WTC11 (cell line): ENCODE data around the gene SLC25A10. TPM values are rescaled to one million over a fixed set of nuclear protein-coding genes. Genes with fewer than 3 reads are reported as not detected.
A peak's percentile ranks its signal among the peaks of the same experiment; 100 is the strongest.

Experiments
- ATAC-seq: fragments of 200-7000 bp; cut with Tn5 transposase; 2 replicates; pipeline ENCODE4 v1.10.0; 2021; ENCODE audit warnings: mild to moderate bottlenecking, moderate library complexity
- CTCF ChIA-PET: fragments of 300-600 bp; sonication (Branson Sonifier 250); formaldehyde crosslinking; loops from one replicate; lab custom pipeline; 2021; ENCODE audit warnings: antibody characterized with exemption; lab: Charles Lee
- POLR2A ChIA-PET: fragments of 350-600 bp; sonication (Branson Sonifier 250); formaldehyde crosslinking; loops from one replicate; lab custom pipeline; 2021; ENCODE audit warnings: antibody characterized with exemption; lab: Charles Lee
- DNase-seq: peaks from one replicate; pipeline ENCODE4 v3.0.0; 2021; ENCODE audit warnings: low spot score
- H3K27ac Mint-ChIP-seq: 2 replicates; pipeline ENCODE4 v1.8.0; 2021; ENCODE audit warnings: mixed read lengths
- H3K27me3 Mint-ChIP-seq: 2 replicates; pipeline ENCODE4 v1.8.0; 2021; ENCODE audit warnings: low read depth, mild to moderate bottlenecking, moderate library complexity, mixed read lengths
- H3K36me3 Mint-ChIP-seq: 2 replicates; pipeline ENCODE4 v1.8.0; 2021; ENCODE audit warnings: mixed read lengths
- H3K4me1 Mint-ChIP-seq: 2 replicates; pipeline ENCODE4 v1.8.0; 2022; ENCODE audit warnings: mixed read lengths
- H3K4me3 Mint-ChIP-seq: 2 replicates; pipeline ENCODE4 v1.8.0; 2021; ENCODE audit warnings: mild to moderate bottlenecking, moderate library complexity, mixed read lengths
- H3K9me3 Mint-ChIP-seq: 2 replicates; pipeline ENCODE4 v1.8.0; 2021; ENCODE audit warnings: mixed read lengths
- ARID4B ChIP-seq: sonication (generic); formaldehyde crosslinking; IDR thresholded peaks from 2 replicates; pipeline ENCODE4 v1.8.0; 2023; ENCODE audit warnings: missing genetic modification reagents, mild to moderate bottlenecking, borderline replicate concordance
- CREB1 ChIP-seq: sonication (generic); formaldehyde crosslinking; IDR thresholded peaks from 2 replicates; pipeline ENCODE4 v1.8.0; 2023; ENCODE audit warnings: mild to moderate bottlenecking, missing genetic modification reagents
- CREM ChIP-seq: sonication (generic); formaldehyde crosslinking; IDR thresholded peaks from 2 replicates; pipeline ENCODE4 v1.8.1; 2022; ENCODE audit warnings: mild to moderate bottlenecking, missing genetic modification reagents, moderate library complexity
- EMX1 ChIP-seq: fragments of 250-450 bp; sonication (Bioruptor Pico); IDR thresholded peaks from 2 replicates; pipeline ENCODE4 v1.8.0; 2021; ENCODE audit warnings: mild to moderate bottlenecking
- ETV6 ChIP-seq: sonication (generic); formaldehyde crosslinking; IDR thresholded peaks from 2 replicates; pipeline ENCODE4 v1.8.1; 2022; ENCODE audit warnings: mild to moderate bottlenecking, missing genetic modification reagents
- GTF2I ChIP-seq: fragments of 250-450 bp; sonication (Bioruptor Pico); conservative IDR thresholded peaks from 2 replicates; pipeline ENCODE4 v1.4.0; 2021; ENCODE audit warnings: mild to moderate bottlenecking
- HMGA2 ChIP-seq: fragments of 250-450 bp; sonication (Bioruptor Pico); IDR thresholded peaks from 2 replicates; pipeline ENCODE4 v1.4.0; 2021; ENCODE audit warnings: mild to moderate bottlenecking, moderate library complexity
- IRF2 ChIP-seq: sonication (generic); formaldehyde crosslinking; IDR thresholded peaks from 2 replicates; pipeline ENCODE4 v1.8.0; 2022; ENCODE audit warnings: low read depth, missing genetic modification reagents, borderline replicate concordance
- MYBL2 ChIP-seq: sonication (generic); formaldehyde crosslinking; IDR thresholded peaks from 2 replicates; pipeline ENCODE4 v1.8.1; 2023; ENCODE audit warnings: mild to moderate bottlenecking, moderate library complexity, missing genetic modification reagents
- NR2C2 ChIP-seq: sonication (generic); formaldehyde crosslinking; IDR thresholded peaks from 2 replicates; pipeline ENCODE4 v1.8.0; 2022; ENCODE audit warnings: mild to moderate bottlenecking, missing genetic modification reagents
- PRRX2 ChIP-seq: fragments of 250-450 bp; sonication (Bioruptor Pico); IDR thresholded peaks from 2 replicates; pipeline ENCODE4 v1.8.0; 2021; ENCODE audit warnings: mild to moderate bottlenecking
- SMAD3 ChIP-seq: sonication (generic); formaldehyde crosslinking; IDR thresholded peaks from 2 replicates; pipeline ENCODE4 v1.8.0; 2022; ENCODE audit warnings: missing genetic modification reagents, mild to moderate bottlenecking, borderline replicate concordance
- SOX15 ChIP-seq: fragments of 250-450 bp; sonication (Bioruptor Pico); IDR thresholded peaks from 2 replicates; pipeline ENCODE4 v1.9.0; 2021; ENCODE audit warnings: mild to moderate bottlenecking
- SP1 ChIP-seq: sonication (generic); formaldehyde crosslinking; conservative IDR thresholded peaks from 2 replicates; pipeline ENCODE4 v1.8.1; 2022; ENCODE audit warnings: missing genetic modification reagents
- TEAD4 ChIP-seq: sonication (generic); formaldehyde crosslinking; IDR thresholded peaks from 2 replicates; pipeline ENCODE4 v1.8.0; 2022; ENCODE audit warnings: mild to moderate bottlenecking, missing genetic modification reagents
- ZBTB21 ChIP-seq: sonication (generic); formaldehyde crosslinking; IDR thresholded peaks from 2 replicates; pipeline ENCODE4 v1.8.1; 2023; ENCODE audit warnings: mild to moderate bottlenecking, missing genetic modification reagents, borderline replicate concordance
- ZNF121 ChIP-seq: sonication (generic); formaldehyde crosslinking; IDR thresholded peaks from 2 replicates; pipeline ENCODE4 v1.8.0; 2023; ENCODE audit warnings: missing genetic modification reagents
- ZNF416 ChIP-seq: fragments of 250-450 bp; sonication (Bioruptor Pico); IDR thresholded peaks from 2 replicates; pipeline ENCODE4 v1.9.0; 2021; ENCODE audit warnings: mild to moderate bottlenecking, inconsistent platforms
- ZNF671 ChIP-seq: fragments of 250-450 bp; sonication (Bioruptor Pico); IDR thresholded peaks from 2 replicates; pipeline ENCODE4 v1.8.0; 2021; ENCODE audit warnings: mild to moderate bottlenecking
- total RNA-seq: library from RNA; stranded (reverse); gene quantifications from 3 replicates; pipeline ENCODE4 v1.2.3, GENCODE V29; 2021
- TF ChIP-seq, protein P1 (sequence below): sonication (generic); formaldehyde crosslinking; IDR thresholded peaks from 2 replicates; pipeline ENCODE4 v1.8.1; 2023; ENCODE audit warnings: mild to moderate bottlenecking, missing genetic modification reagents
- TF ChIP-seq, protein P2 (sequence below): sonication (generic); formaldehyde crosslinking; IDR thresholded peaks from 2 replicates; pipeline ENCODE4 v1.8.0; 2022; ENCODE audit warnings: mild to moderate bottlenecking, missing genetic modification reagents
- TF ChIP-seq, protein P3 (sequence below): sonication (generic); formaldehyde crosslinking; IDR thresholded peaks from 2 replicates; pipeline ENCODE4 v1.8.0; 2022; ENCODE audit warnings: mild to moderate bottlenecking, missing genetic modification reagents
- TF ChIP-seq, protein P4 (sequence below): fragments of 250-450 bp; sonication (Bioruptor Pico); IDR thresholded peaks from 2 replicates; pipeline ENCODE4 v1.8.0; 2021; ENCODE audit warnings: mild to moderate bottlenecking

The SLC25A10 gene
- total RNA-seq, 1 experiment from 2014 or later = 38.7 TPM

DNA sequence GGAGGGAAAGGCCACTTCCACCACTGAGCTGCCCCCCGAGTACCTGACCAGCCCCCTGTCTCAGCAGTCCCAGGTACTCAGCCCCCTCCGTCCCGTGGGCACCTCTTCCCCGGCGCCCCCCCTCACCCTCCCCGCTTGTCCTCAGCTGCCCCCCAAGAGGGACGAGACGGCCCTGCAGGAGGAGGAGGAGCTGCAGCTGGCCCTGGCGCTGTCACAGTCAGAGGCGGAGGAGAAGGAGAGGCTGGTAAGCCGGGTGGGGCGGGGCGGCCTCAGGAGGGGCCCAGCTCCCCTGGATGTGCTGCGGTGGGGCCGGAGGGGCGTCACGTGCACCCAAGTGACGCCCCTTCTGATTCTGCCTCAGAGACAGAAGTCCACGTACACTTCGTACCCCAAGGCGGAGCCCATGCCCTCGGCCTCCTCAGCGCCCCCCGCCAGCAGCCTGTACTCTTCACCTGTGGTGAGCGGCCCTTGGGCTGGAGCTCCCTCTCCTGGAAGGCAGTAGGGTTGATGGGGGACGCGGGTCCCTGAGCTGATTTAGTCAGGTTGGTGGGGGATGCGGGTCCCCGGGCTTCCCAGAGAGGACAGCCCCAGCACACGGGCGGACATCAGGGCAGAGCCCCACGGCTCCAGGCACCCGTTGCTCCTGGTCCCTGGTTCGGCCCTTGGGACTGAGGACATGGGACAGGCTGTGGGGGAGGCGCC, 18.4 kb upstream of the SLC25A10 start:
- Mint-ChIP-seq H3K27me3 (no peaks in the 10 kb centered on the region), H3K36me3 (peaks cover 36% of the 10 kb centered on the region), H3K9me3 (no peaks in the 10 kb centered on the region), H3K4me3 (no peak overlapping the region), H3K27ac (no peak overlapping the region), H3K4me1 (no peaks in the 10 kb centered on the region)
- TF ChIP-seq TEAD4 (no peak), CREM (CRISPR knock-in tag) (no peak), MYBL2 (no peak), ZBTB21 (CRISPR knock-in tag) (no peak), SOX15 (CRISPR knock-in tag) (no peak), ZNF121 (CRISPR knock-in tag) (no peak), ETV6 (CRISPR knock-in tag) (no peak), CREB1 (CRISPR knock-in tag) (no peak), EMX1 (CRISPR knock-in tag) (no peak), GTF2I (no peak), NR2C2 (CRISPR knock-in tag) (no peak), SP1 (CRISPR knock-in tag) (no peak), ZNF416 (CRISPR knock-in tag) (no peak), IRF2 (CRISPR knock-in tag) (no peak), HMGA2 (CRISPR knock-in tag) (no peak), PRRX2 (CRISPR knock-in tag) (no peak), SMAD3 (CRISPR knock-in tag) (no peak)
- TF ChIP-seq, protein P1, sequence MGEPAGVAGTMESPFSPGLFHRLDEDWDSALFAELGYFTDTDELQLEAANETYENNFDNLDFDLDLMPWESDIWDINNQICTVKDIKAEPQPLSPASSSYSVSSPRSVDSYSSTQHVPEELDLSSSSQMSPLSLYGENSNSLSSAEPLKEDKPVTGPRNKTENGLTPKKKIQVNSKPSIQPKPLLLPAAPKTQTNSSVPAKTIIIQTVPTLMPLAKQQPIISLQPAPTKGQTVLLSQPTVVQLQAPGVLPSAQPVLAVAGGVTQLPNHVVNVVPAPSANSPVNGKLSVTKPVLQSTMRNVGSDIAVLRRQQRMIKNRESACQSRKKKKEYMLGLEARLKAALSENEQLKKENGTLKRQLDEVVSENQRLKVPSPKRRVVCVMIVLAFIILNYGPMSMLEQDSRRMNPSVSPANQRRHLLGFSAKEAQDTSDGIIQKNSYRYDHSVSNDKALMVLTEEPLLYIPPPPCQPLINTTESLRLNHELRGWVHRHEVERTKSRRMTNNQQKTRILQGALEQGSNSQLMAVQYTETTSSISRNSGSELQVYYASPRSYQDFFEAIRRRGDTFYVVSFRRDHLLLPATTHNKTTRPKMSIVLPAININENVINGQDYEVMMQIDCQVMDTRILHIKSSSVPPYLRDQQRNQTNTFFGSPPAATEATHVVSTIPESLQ = no peak
- TF ChIP-seq, protein P2, sequence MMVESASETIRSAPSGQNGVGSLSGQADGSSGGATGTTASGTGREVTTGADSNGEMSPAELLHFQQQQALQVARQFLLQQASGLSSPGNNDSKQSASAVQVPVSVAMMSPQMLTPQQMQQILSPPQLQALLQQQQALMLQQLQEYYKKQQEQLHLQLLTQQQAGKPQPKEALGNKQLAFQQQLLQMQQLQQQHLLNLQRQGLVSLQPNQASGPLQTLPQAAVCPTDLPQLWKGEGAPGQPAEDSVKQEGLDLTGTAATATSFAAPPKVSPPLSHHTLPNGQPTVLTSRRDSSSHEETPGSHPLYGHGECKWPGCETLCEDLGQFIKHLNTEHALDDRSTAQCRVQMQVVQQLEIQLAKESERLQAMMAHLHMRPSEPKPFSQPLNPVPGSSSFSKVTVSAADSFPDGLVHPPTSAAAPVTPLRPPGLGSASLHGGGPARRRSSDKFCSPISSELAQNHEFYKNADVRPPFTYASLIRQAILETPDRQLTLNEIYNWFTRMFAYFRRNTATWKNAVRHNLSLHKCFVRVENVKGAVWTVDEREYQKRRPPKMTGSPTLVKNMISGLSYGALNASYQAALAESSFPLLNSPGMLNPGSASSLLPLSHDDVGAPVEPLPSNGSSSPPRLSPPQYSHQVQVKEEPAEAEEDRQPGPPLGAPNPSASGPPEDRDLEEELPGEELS (CRISPR knock-in tag) = no peak
- TF ChIP-seq, protein P3, sequence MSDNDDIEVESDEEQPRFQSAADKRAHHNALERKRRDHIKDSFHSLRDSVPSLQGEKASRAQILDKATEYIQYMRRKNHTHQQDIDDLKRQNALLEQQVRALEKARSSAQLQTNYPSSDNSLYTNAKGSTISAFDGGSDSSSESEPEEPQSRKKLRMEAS (CRISPR knock-in tag) = no peak
- ATAC-seq (peak; percentile 82), DNase-seq (peak; percentile 67)
- POLR2A ChIA-PET = interaction anchor here (0.6 to 1.2 kb wide), 3 partner anchors 9 to 122 kb away, joined by 3 to 4 read pairs (median 3); partner anchors contain the start of genes ARL16, HGS and MRPL12
- CTCF ChIA-PET = interaction anchor here (0.6 to 1.3 kb wide), 16 partner anchors 8 to 141 kb away, joined by 3 to 15 read pairs (median 4); partner anchors contain the start of genes ARL16, CCDC137, FAAP100 and HGS

GRCh38 chr17:81694810-81695209, 17.3 kb upstream of the SLC25A10 start:
- H3K27me3 Mint-ChIP-seq = no peaks in the 10 kb centered on the region
- ATAC-seq (no peak), DNase-seq (no peak)
- peaks cover 35% of the 10 kb centered on the region for H3K36me3 Mint-ChIP-seq
- H3K4me1 Mint-ChIP-seq = no peaks in the 10 kb centered on the region
- H3K9me3 Mint-ChIP-seq = no peaks in the 10 kb centered on the region
- H3K4me3 Mint-ChIP-seq = no peak overlapping the region
- H3K27ac Mint-ChIP-seq = no peak overlapping the region
- ChIA-PET CTCF (interaction anchor here (1.8 kb wide), 1 partner anchor 19 kb away, joined by 9 read pairs; no protein-coding TSS in a partner anchor), POLR2A (interaction anchor here (0.5 kb wide), 1 partner anchor 226 kb away, joined by 3 read pairs; no protein-coding TSS in a partner anchor)
- TF ChIP-seq ZNF671 (CRISPR knock-in tag) (no peak), ARID4B (no peak), SP1 (CRISPR knock-in tag) (no peak)
- TF ChIP-seq, protein P4, sequence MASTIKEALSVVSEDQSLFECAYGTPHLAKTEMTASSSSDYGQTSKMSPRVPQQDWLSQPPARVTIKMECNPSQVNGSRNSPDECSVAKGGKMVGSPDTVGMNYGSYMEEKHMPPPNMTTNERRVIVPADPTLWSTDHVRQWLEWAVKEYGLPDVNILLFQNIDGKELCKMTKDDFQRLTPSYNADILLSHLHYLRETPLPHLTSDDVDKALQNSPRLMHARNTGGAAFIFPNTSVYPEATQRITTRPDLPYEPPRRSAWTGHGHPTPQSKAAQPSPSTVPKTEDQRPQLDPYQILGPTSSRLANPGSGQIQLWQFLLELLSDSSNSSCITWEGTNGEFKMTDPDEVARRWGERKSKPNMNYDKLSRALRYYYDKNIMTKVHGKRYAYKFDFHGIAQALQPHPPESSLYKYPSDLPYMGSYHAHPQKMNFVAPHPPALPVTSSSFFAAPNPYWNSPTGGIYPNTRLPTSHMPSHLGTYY (CRISPR knock-in tag) = no peak
